ENCODE results near the gene STPG2.

- TF ChIP-seq, protein P1, sequence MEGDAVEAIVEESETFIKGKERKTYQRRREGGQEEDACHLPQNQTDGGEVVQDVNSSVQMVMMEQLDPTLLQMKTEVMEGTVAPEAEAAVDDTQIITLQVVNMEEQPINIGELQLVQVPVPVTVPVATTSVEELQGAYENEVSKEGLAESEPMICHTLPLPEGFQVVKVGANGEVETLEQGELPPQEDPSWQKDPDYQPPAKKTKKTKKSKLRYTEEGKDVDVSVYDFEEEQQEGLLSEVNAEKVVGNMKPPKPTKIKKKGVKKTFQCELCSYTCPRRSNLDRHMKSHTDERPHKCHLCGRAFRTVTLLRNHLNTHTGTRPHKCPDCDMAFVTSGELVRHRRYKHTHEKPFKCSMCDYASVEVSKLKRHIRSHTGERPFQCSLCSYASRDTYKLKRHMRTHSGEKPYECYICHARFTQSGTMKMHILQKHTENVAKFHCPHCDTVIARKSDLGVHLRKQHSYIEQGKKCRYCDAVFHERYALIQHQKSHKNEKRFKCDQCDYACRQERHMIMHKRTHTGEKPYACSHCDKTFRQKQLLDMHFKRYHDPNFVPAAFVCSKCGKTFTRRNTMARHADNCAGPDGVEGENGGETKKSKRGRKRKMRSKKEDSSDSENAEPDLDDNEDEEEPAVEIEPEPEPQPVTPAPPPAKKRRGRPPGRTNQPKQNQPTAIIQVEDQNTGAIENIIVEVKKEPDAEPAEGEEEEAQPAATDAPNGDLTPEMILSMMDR (IDR thresholded peaks at IDR 0.05): no peak
- TF ChIP-seq EZH2 (IDR thresholded peaks at IDR 0.05; ENCODE audit: borderline replicate concordance, insufficient read depth, low read depth, low read length, poor library complexity, severe bottlenecking): no peak
These were observed 489.6 kb downstream of the STPG2 start for GRCh38 chr4:97653701-97654100.

All from B cell (primary cell).